Type B pancreatic cell (in vitro differentiated cells): Measurements from ENCODE around the gene LDLRAD3. TPM values are rescaled to one million over a fixed set of nuclear protein-coding genes. Genes with fewer than 3 reads are reported as not detected.
"Not testable (repeated sequence)": the region's sequence is repeated elsewhere in the genome, so short reads cannot be mapped to it uniquely, and the experiment has no call there.

Source experiments
- DNase-seq: peaks from one replicate; pipeline ENCODE4 v3.0.0; 2021; ENCODE audit warnings: mixed read lengths; ENCODE audit not compliant: unreplicated experiment; ENCODE audit errors: extremely low spot score
- H3K27ac Mint-ChIP-seq: 2 replicates; pipeline ENCODE4 v1.8.0; 2021; ENCODE audit warnings: mild to moderate bottlenecking, mixed read lengths
- H3K27me3 Mint-ChIP-seq: 2 replicates; pipeline ENCODE4 v1.8.0; 2021; ENCODE audit warnings: mixed read lengths
- H3K36me3 Mint-ChIP-seq: 2 replicates; pipeline ENCODE4 v1.8.0; 2021; ENCODE audit warnings: mixed read lengths
- H3K4me1 Mint-ChIP-seq: one replicate; pipeline ENCODE4 v1.8.0; 2021; ENCODE audit warnings: mixed read lengths; ENCODE audit not compliant: unreplicated experiment
- H3K4me3 Mint-ChIP-seq: 2 replicates; pipeline ENCODE4 v1.8.0; 2021; ENCODE audit warnings: mild to moderate bottlenecking, mixed read lengths
- H3K9me3 Mint-ChIP-seq: 2 replicates; pipeline ENCODE4 v1.8.0; 2021; ENCODE audit warnings: mixed read lengths
- CTCF ChIP-seq: fragments of 200-600 bp; sonication (generic); conservative IDR thresholded peaks from 2 replicates; pipeline ENCODE4 v1.5.0; 2021; ENCODE audit warnings: antibody characterized with exemption, mild to moderate bottlenecking
- total RNA-seq: library from RNA; stranded (reverse); gene quantifications from 2 replicates; pipeline ENCODE4 v1.2.1, GENCODE V29; 2021; ENCODE audit warnings: low replicate concordance

Gene LDLRAD3
- total RNA-seq, 1 donor from 2014 or later, result 20.7 TPM

- Mint-ChIP-seq H3K4me1 (peaks cover 38% of the 10 kb centered on the region), H3K36me3 (peaks cover 9% of the 10 kb centered on the region), H3K4me3 (no peak overlapping the region), H3K27me3 (peaks cover 3% of the 10 kb centered on the region), H3K27ac (no peak overlapping the region), H3K9me3 (peaks cover 5% of the 10 kb centered on the region)
- no peak for TF ChIP-seq CTCF
- DNase-seq, result no peak
Observed at GRCh38 chr11:36010010-36010740, 66.3 kb downstream of the LDLRAD3 start.

- H3K9me3 Mint-ChIP-seq, result no peaks in the 10 kb centered on the region
- H3K27me3 Mint-ChIP-seq, result peaks cover 3% of the 10 kb centered on the region
- peaks cover 4% of the 10 kb centered on the region for H3K36me3 Mint-ChIP-seq
- H3K4me3 Mint-ChIP-seq, result no peak overlapping the region
- peaks cover 47% of the 10 kb centered on the region for H3K4me1 Mint-ChIP-seq
- no peak for DNase-seq
- TF ChIP-seq CTCF, result no peak
- no peak overlapping the region for H3K27ac Mint-ChIP-seq
Observed at GRCh38 chr11:36011574-36011973, 67.7 kb downstream of the LDLRAD3 start.

GRCh38 chr11:36012455-36012854, 68.6 kb downstream of the LDLRAD3 start:
- no peak overlapping the region for H3K27ac Mint-ChIP-seq
- peaks cover 43% of the 10 kb centered on the region for H3K4me1 Mint-ChIP-seq
- no peaks in the 10 kb centered on the region for H3K9me3 Mint-ChIP-seq
- no peak for DNase-seq
- peaks cover 4% of the 10 kb centered on the region for H3K36me3 Mint-ChIP-seq
- no peak overlapping the region for H3K4me3 Mint-ChIP-seq
- H3K27me3 Mint-ChIP-seq, result peaks cover 3% of the 10 kb centered on the region
- TF ChIP-seq CTCF, result no peak

- Mint-ChIP-seq H3K27me3 (peaks cover 3% of the 10 kb centered on the region), H3K36me3 (peaks cover 4% of the 10 kb centered on the region), H3K9me3 (no peaks in the 10 kb centered on the region), H3K27ac (no peak overlapping the region), H3K4me1 (peaks cover 40% of the 10 kb centered on the region), H3K4me3 (no peak overlapping the region)
- no peak for TF ChIP-seq CTCF
- no peak for DNase-seq
Observed at GRCh38 chr11:36012979-36013378, 69.1 kb downstream of the LDLRAD3 start.

GRCh38 chr11:36013446-36013845, 69.6 kb downstream of the LDLRAD3 start:
- not testable (repeated sequence) for H3K9me3 Mint-ChIP-seq, H3K27ac Mint-ChIP-seq, H3K27me3 Mint-ChIP-seq, H3K4me3 Mint-ChIP-seq, H3K36me3 Mint-ChIP-seq, DNase-seq
- peaks cover 40% of the 10 kb centered on the region for H3K4me1 Mint-ChIP-seq

- H3K27me3 Mint-ChIP-seq, result peaks cover 3% of the 10 kb centered on the region
- peaks cover 4% of the 10 kb centered on the region for H3K36me3 Mint-ChIP-seq
- DNase-seq, result no peak
- peaks cover 40% of the 10 kb centered on the region for H3K4me1 Mint-ChIP-seq
- no peaks in the 10 kb centered on the region for H3K9me3 Mint-ChIP-seq
- no peak for TF ChIP-seq CTCF
- H3K27ac Mint-ChIP-seq, result no peak overlapping the region
- H3K4me3 Mint-ChIP-seq, result no peak overlapping the region
Observed at GRCh38 chr11:36013950-36014897, 70.4 kb downstream of the LDLRAD3 start.
